ENCODE measurements around the gene MINDY4.

MINDY4 gene

DNA sequence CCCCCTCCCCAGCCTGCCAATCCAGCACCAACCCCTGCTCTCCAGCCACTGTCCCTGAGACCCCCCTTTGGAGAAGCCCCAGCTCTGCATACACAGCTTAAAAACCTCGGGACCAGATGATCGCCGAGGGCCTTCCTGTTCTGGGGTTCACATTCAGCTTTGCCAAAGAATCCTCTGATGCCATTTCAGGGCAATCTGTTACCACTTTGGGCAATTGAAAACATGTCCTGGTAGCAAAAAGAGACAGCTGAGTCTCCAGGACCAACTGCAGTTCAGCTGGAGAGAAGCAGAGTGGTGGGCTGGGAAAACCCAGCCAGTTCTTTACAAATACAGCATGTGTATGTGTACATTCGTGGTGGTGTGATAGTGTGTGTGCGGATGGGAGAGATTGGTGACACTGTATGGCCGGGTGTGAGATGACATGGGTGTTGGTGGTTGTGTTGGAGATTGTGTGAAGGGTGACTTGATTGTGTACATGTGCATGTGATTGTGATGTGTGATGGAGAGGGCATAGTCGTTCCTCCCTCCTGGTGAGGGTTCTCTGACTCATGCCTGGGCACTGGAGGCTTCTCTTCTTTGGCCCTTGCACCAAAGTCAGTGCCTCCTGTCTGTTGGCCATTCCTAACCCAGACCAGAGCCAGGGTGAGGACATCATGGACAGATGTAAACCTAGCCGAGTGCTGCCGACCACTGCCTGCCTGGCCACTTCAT lies 91.9 kb downstream of the MINDY4 start:
- Histone ChIP-seq H3K27ac (peak overlapping the region in 11 of 21 experiments; percentile 1 to 74 (median 55)), H3K4me3 (no peak overlapping the region)

- Histone ChIP-seq H3K27ac (peak overlapping the region in 10 of 21 experiments; percentile 1 to 74 (median 58)), H3K4me3 (no peak overlapping the region)
These were observed 92.5 kb downstream of the MINDY4 start for GRCh38 chr7:30863706-30864035.

DNA sequence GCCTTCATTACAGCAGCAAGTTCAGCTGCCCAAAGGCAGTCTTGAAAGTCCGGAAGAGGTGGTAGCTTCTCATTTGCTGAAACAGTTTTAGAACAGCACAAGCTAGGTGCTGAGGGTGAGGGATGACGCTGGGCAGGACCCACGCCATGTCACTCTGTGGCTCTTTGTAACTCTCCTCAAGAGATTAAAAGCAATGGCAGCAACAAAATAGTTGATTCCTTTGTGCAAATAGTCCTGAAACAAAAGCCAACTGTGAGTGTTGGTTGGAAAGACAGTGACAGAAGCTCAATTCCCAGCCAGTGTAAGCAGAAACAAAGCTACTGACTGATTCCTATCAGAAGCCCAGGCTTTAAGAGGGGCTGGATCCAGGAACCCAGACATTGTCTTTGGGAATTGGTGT lies 92.9 kb downstream of the MINDY4 start:
- Histone ChIP-seq H3K27ac (peak overlapping the region in 7 of 21 experiments; percentile 32 to 74 (median 50)), H3K4me3 (no peak overlapping the region)

DNA sequence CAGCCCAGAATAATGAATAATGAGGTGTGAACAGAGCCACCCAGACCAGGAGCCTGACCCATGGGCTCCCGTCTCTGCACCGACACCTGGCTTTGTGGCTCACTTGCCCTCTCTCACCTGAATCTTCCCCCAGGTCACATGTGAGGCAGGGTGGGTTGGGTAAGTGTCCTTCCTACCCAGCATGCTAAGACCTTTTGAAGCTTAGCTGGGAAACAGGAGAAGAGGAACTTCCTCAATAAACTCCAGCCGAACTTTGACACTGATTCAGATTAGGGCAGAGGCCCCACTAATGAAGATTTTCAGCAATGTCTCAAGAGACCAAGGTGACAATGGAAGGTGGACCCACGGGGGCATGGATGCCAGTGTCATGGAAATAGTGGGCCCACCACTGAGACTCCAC lies 93.9 kb downstream of the MINDY4 start:
- H3K27ac ChIP-seq = peak overlapping the region in 2 of 21 experiments; percentile 13 to 32
- H3K4me3 ChIP-seq = no peak overlapping the region

DNA sequence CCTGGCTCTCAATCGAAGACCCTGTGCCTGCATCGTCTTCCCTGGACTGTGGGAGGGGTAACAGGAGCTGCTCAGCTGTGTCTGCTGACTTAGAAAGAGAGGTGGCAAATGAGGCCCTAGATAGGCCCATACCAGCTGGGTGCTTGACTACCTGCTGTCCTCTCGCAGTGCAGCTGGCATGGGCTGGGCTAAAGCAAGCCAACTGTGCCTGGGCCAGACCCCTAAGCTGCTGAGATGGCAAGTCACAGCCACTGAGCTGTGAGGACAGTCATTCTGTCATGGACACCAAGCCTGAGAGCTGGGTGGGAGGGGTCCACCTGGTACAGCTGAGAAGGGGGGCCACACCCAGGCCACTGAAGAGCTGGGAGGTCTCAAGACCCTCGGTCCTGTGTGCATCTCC lies 94.6 kb downstream of the MINDY4 start:
- Histone ChIP-seq H3K27ac (no peak overlapping the region), H3K4me3 (no peak overlapping the region)

DNA sequence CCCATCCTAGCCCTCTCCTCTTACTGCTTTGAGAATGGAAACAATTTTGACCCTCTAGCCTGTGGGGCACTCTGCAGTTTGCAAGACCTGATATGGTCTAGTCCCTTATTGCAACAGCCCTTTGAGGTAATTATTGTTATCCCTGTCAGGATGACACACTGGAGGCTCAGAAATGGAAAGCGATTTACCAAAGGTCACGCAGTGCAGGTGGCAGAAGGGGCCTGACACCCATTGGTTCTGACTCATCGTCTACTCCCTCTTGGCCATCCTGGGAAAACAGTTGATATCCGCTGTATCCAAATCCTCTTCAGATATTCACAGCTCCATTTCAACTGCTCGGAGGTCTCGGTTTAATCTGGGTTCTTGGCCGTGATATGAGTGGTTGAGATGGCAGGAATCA lies 95.7 kb downstream of the MINDY4 start:
- Histone ChIP-seq H3K27ac (peak overlapping the region in 1 of 21 experiments; percentile 11), H3K4me3 (no peak overlapping the region)

DNA sequence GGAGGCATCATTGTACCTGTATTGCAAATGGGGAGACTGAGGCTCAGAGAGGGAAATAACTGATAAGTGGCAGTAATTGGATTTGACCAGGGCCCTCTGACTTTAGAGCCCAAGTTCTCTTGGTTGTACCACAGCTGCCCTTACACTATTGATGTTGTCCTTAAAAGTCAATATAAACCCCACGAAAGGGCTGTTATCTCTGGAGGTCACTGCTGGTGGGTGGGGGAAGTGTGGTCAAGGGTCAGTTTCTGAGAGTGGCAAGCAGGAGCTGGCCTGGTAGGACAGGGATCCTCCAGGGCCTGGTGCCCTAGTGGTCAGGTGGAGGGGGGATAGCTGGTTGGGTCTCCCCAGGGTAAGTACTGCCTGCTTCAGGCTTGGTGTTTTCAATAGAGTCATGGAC lies 96.3 kb downstream of the MINDY4 start:
- H3K4me3 ChIP-seq = no peak overlapping the region
- peak overlapping the region in 3 of 21 experiments; percentile 13 to 63 (median 23) for H3K27ac ChIP-seq

DNA sequence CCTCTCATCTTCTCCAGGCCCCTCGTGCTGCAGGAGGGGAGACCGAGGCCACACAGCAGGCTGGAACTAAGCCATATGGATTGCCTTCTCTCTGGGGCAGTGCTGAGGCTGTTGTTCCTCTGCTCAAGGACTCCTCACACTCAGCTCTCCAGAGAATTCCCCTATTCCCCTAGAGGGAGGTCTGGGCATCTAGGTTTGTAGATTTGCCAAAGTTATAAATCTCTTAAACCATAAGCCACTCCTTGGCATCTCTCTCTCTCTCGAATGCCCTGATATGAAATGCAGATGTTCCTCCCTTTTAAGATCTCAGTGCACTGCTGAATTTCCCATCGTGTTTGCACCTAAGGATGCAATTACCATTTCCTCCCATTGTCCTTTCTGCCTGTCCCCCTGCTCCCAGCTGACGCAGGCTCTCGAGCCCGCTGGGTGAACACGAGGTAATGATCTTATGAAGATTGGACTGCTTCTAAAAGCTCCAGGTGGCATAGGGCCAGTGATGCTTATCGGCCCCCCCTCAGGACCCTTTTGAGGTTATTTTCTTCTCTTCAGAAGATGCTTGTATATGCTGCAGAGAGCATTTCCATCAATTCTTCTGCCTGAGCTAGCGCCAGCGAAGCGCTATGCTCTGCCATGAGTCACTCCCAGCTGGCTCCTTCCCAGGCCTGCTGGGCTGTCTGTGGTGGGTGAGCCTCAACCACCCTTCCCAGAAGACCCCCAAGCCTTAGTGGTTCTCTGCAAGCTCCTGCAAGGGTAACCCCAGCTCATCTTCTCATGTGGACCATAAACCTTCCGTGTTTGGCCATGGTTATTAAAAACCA lies 98.8 kb downstream of the MINDY4 start:
- no peak overlapping the region for H3K4me3 ChIP-seq
- H3K27ac ChIP-seq = peak overlapping the region in 6 of 21 experiments; percentile 22 to 71 (median 41)

DNA sequence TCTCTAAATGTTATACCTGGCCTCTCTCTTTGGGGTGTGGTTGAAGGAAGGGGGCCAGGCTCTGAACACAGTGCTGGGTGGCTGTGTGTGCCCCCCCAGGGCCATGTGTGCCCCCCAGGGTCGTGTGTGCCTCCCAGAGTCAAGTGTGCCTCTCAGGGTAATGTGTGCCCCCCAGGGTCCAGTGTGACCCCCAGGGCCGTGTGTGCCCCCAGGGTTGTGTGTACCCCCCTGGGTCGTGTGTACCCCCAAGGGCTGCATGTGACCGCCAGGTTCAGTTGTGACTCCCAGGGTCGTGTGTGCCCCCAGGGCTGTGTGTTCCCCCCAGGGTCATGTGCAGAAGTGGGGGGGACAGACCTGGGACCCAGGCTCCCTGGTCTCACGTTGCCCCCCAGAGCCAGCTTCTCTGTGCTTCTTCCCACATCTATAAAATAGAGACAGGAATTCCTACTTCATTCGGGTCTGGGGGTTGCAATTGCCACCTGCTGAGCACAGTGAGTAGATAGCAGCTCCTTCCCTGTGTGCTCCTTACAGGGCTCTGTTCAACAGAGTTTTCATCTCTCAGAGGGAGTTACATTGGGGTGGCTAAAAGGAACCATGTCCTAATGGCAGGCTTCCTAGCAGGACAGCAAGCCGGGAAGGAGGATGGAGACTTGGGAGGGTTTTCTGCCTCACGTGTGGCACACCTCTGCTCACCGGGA lies 99.8 kb downstream of the MINDY4 start:
- Histone ChIP-seq H3K27ac (peak overlapping the region in 12 of 21 experiments; percentile 22 to 71 (median 44)), H3K4me3 (no peak overlapping the region)

DNA sequence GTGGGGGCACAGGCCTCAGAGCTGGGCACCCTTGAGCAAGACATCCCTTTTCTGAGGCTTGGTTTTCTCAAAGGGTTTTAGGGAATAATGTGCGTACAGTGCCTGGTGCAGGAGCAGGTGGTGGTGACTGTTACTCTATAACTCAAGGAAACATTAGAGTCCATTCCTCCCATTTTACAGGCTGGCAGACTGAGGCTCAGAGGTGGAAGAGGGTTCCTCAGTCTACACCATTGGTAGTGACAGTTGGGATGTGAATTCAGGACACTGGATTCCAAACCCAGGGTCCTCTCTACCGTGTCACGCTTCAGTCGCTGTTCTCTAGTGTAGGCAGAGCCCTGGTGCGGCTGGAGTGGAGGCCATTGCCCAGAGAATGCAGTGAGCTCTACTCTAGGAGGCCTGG lies 100.4 kb downstream of the MINDY4 start:
- Histone ChIP-seq H3K27ac (peak overlapping the region in 2 of 21 experiments; percentile 41 to 71), H3K4me3 (no peak overlapping the region)

GRCh38 chr7:30873207-30873606 lies 102.0 kb downstream of the MINDY4 start:
- H3K4me3 ChIP-seq = no peak overlapping the region
- H3K27ac ChIP-seq = peak overlapping the region in 3 of 21 experiments; percentile 18 to 66 (median 43)

DNA sequence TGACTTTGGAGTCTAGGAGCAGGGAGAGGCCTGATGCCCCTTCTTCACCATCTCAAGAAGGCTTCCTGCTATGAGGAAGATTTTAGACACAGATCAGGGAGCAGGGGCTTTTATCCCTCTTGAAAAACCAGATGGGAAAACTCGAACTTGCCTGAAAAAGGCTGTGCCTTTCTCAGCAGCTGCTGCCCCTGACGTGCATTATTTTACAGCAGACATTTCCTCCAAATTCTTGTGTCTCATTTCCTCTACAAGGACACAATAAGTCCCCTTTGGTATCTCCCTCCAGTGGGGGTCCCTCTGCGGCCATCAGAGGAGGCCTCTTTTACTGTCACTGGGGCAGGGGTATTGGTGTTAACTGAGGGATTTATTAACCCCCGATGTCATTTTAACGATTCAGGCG lies 102.4 kb downstream of the MINDY4 start:
- H3K4me3 ChIP-seq = no peak overlapping the region
- H3K27ac ChIP-seq = peak overlapping the region in 3 of 21 experiments; percentile 18 to 66 (median 43)

- Histone ChIP-seq H3K27ac (peak overlapping the region in 1 of 21 experiments; percentile 66), H3K4me3 (no peak overlapping the region)
These were observed 103.6 kb downstream of the MINDY4 start for GRCh38 chr7:30874656-30875302.

GRCh38 chr7:30877015-30877769 lies 106.0 kb downstream of the MINDY4 start:
- Histone ChIP-seq H3K27ac (no peak overlapping the region), H3K4me3 (no peak overlapping the region)

DNA sequence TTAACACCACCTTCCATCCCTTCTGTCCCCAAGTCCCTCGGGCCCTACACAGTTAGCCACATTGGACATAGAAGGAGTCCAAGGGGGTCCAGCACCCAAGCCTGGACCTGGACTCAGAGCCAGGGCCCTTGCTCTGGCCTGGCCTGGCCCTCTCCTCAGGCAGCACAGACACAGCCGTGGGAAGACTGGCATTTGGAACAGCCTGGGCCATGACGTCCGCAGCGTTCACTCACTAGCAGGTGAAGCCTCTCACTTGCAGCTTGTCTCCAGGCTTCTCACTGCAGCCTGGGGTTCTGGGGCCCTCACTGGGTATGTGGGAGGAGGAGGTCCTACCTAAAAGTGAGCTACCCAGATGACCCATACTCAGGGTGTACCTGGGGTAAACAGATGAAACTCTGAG lies 106.8 kb downstream of the MINDY4 start:
- Histone ChIP-seq H3K4me3 (no peak overlapping the region), H3K27ac (no peak overlapping the region)

DNA sequence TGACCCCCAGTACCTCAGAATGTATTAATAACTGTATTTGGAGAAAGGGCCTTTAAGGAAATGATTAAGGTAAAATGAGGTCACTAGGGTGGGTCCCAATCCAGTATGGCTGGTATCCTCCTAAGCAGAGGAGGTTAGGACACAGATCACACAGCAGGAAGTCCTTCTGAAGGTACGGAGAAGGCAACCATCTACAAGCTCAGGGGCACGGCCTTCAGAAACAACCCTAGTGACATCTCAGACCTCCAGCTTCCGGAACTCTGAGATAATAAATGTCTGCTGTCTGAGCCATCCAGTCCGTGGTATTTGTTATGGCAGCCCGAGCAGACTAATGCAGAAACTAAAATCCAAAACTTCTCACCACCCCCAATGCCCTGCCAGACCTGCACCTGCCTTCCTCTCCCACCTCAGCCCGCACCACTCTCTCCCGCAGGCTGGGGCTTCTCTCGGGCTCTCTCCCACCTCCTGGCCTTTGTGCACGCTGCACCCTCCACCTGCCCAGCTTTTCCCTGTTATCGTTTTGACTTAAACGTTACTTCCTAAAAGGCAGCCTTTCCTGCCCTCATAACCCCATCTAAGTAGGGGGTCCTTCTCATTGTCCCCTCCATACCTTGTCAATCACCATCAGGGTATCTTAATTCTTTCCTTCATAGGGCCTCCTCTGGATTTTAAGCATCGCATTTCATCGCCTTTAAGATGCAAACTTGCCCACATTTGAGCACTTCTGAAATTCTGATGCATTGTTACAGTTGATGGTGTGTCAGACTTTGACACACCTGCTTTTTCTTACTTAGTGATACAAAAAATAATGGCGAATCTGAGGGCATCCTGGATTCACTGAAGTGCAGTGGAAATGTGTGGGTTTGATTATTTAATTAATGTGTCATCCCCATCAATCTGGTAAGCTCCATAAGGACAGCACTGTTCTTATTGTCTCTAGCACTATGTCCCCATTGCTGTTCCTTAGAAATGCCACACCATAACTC lies 108.2 kb downstream of the MINDY4 start:
- H3K27ac ChIP-seq = no peak overlapping the region

DNA sequence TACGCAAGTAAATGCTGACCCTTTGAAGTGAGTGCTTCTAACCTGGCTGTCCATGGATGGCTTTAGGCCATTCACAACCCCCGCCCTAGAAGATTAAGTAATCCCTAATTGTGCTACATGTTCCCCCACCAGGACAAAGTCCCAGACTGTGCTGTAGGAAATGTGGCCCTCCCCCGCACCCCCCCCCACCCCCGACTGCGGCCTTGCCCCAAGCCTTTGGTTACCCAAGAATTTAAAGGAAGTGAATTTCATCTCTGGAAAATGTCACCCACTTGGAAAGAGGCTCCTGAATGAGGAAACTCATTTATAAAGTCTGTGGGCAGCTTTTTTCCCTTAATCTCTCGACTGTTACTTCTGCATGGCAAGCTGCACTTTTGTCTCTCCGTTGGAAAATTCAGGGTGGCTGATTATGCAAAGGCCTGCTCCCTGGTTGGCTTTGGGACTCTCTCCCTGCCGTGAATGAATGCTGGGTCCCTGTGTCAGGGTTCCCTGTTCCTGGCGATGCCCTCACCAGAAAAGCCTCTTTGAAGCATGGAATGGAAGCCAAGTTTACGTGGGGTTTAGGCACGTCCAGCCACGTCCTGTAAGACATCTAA lies 109.0 kb downstream of the MINDY4 start:
- Histone ChIP-seq H3K4me3 (no peak overlapping the region), H3K27ac (no peak overlapping the region)

More for the DNA sequence above, 108.2 kb downstream of the MINDY4 start:
- no peak overlapping the region for H3K4me3 ChIP-seq

DNA sequence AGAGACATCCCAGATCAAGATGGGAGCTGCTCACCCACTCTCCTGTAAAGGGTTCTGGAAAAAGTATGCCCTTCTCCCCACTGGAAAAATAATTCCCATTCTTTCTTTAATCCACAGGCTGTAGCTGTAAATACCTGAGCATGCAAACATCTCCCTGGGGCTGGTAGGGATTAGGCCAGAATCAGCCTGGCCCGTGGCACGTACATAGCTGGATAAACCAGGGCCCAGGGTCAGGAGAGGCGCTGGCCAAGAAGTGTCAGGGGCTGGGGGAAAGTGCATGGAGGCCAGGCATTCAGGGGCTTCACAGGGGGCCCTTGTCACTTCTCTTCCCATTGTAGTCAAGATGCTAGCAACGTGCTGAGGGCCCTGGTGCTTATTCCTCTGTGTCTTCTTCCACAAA lies 109.7 kb downstream of the MINDY4 start:
- Histone ChIP-seq H3K4me3 (no peak overlapping the region), H3K27ac (no peak overlapping the region)

All from skin epidermis (tissue), 12 donors.